Activated CD8-positive, alpha-beta memory T cell treated with anti-CD3 and anti-CD28 coated beads for 24 hours (primary cell): ENCODE data around the gene NBEA.
"Not testable (repeated sequence)": the region's sequence is repeated elsewhere in the genome, so short reads cannot be mapped to it uniquely, and the experiment has no call there.

Source experiments
- DNase-seq: peaks from one replicate; pipeline ENCODE4 v3.0.0-alpha.2; 2020

The NBEA gene

GRCh38 chr13:35092251-35092650, 150.2 kb downstream of the NBEA start:
- DNase-seq = no peak

- no peak for DNase-seq
These were observed 150.7 kb downstream of the NBEA start for GRCh38 chr13:35092751-35093150.

GRCh38 chr13:35093356-35093755, 151.3 kb downstream of the NBEA start:
- no peak for DNase-seq

- DNase-seq = not testable (repeated sequence)
These were observed 164.7 kb downstream of the NBEA start for GRCh38 chr13:35106771-35107170.

GRCh38 chr13:35107535-35107934, 165.5 kb downstream of the NBEA start:
- no peak for DNase-seq

GRCh38 chr13:35113612-35114011, 171.5 kb downstream of the NBEA start:
- DNase-seq = not testable (repeated sequence)

GRCh38 chr13:35127466-35127865, 185.4 kb downstream of the NBEA start:
- no peak for DNase-seq

- no peak for DNase-seq
These were observed 187.4 kb downstream of the NBEA start for GRCh38 chr13:35129500-35129899.

GRCh38 chr13:35131471-35131870, 189.4 kb downstream of the NBEA start:
- DNase-seq = no peak

- DNase-seq = no peak
These were observed 194.5 kb downstream of the NBEA start for GRCh38 chr13:35136585-35136984.

GRCh38 chr13:35139591-35139990, 197.5 kb downstream of the NBEA start:
- DNase-seq = no peak

GRCh38 chr13:35140321-35140720, 198.3 kb downstream of the NBEA start:
- DNase-seq = no peak

GRCh38 chr13:35140831-35141230, 198.8 kb downstream of the NBEA start:
- no peak for DNase-seq

GRCh38 chr13:35143123-35143522, 201.1 kb downstream of the NBEA start:
- no peak for DNase-seq

- no peak for DNase-seq
These were observed 202.3 kb downstream of the NBEA start for GRCh38 chr13:35144166-35144890.

GRCh38 chr13:35146686-35147085, 204.6 kb downstream of the NBEA start:
- DNase-seq = no peak

GRCh38 chr13:35157143-35157755, 215.2 kb downstream of the NBEA start:
- DNase-seq = no peak

- DNase-seq = no peak
These were observed 217.0 kb downstream of the NBEA start for GRCh38 chr13:35159041-35159440.

- DNase-seq = no peak
These were observed 218.8 kb downstream of the NBEA start for GRCh38 chr13:35160896-35161295.

GRCh38 chr13:35162420-35162819, 220.3 kb downstream of the NBEA start:
- DNase-seq = no peak

GRCh38 chr13:35163674-35164073, 221.6 kb downstream of the NBEA start:
- DNase-seq = no peak

- DNase-seq = no peak
These were observed 222.4 kb downstream of the NBEA start for GRCh38 chr13:35164324-35164932.

GRCh38 chr13:35165205-35165604, 223.1 kb downstream of the NBEA start:
- no peak for DNase-seq

- DNase-seq = no peak
These were observed 237.4 kb downstream of the NBEA start for GRCh38 chr13:35179494-35179893.
